DND-41 (cell line): ENCODE results near the gene NEGR1.

Experiments used
- ATAC-seq: fragments of 200-7000 bp; cut with Tn5 transposase; 3 replicates; pipeline ENCODE4 v1.9.1; 2021; ENCODE audit warnings: low read depth; ENCODE audit not compliant: insufficient read depth
- DNase-seq: peaks from one replicate; pipeline ENCODE4 v3.0.0-alpha.2; 2020
- H2AFZ ChIP-seq: 2 replicates; pipeline ENCODE4 v1.6.0; 2012; ENCODE audit warnings: low read depth, low read length
- H3K27ac ChIP-seq: 2 replicates; pipeline ENCODE4 v1.5.1; 2012; ENCODE audit warnings: low read length, inconsistent platforms
- H3K27me3 ChIP-seq: fragments of 200-600 bp; sonication (generic); 2 replicates; pipeline ENCODE4 v1.6.0; 2012; ENCODE audit warnings: low read length, mild to moderate bottlenecking, inconsistent platforms; ENCODE audit not compliant: insufficient read depth, poor library complexity
- H3K36me3 ChIP-seq: 2 replicates; pipeline ENCODE4 v1.5.1; 2012; ENCODE audit warnings: low read length, inconsistent platforms; ENCODE audit not compliant: insufficient read depth
- H3K4me1 ChIP-seq: 2 replicates; pipeline ENCODE4 v1.5.1; 2012; ENCODE audit warnings: mild to moderate bottlenecking, low read length; ENCODE audit not compliant: insufficient read depth
- H3K4me2 ChIP-seq: 2 replicates; pipeline ENCODE4 v1.6.0; 2012; ENCODE audit warnings: mild to moderate bottlenecking, moderate library complexity, low read length, inconsistent platforms; ENCODE audit not compliant: insufficient read depth
- H3K4me3 ChIP-seq, 2 experiments: fragments of 200-600 bp in 1 of 2; shearing (Covaris generic) in 1 of 2; 2 replicates each; pipeline ENCODE4 v1.5.1; 2012 to 2016; ENCODE audit warnings: inconsistent platforms in 2 of 2, low read length in 2 of 2, mild to moderate bottlenecking in 2 of 2, low read depth in 1 of 2, moderate library complexity in 1 of 2
- H3K79me2 ChIP-seq: 2 replicates; pipeline ENCODE4 v1.6.0; 2012; ENCODE audit warnings: low read length, inconsistent platforms; ENCODE audit not compliant: insufficient read depth
- H3K9ac ChIP-seq: 2 replicates; pipeline ENCODE4 v1.6.0; 2012; ENCODE audit warnings: low read depth, mild to moderate bottlenecking, inconsistent platforms, low read length, moderate library complexity
- H3K9me3 ChIP-seq: 2 replicates; pipeline ENCODE4 v1.5.1; 2012; ENCODE audit warnings: low read length, moderate library complexity, mild to moderate bottlenecking, inconsistent platforms; ENCODE audit not compliant: insufficient read depth, severe bottlenecking
- H4K20me1 ChIP-seq: 2 replicates; pipeline ENCODE4 v1.6.0; 2012; ENCODE audit warnings: low read length; ENCODE audit not compliant: insufficient read depth
- CTCF ChIP-seq: IDR thresholded peaks from 2 replicates; pipeline ENCODE4 v1.5.1; 2012; ENCODE audit warnings: borderline replicate concordance, low read length, moderate library complexity, mild to moderate bottlenecking; ENCODE audit not compliant: poor library complexity, severe bottlenecking; ENCODE audit errors: extremely low read depth
- EZH2 ChIP-seq: IDR thresholded peaks from 3 replicates; pipeline ENCODE4 v1.6.1; 2012; ENCODE audit warnings: borderline replicate concordance, low read depth, mild to moderate bottlenecking, moderate library complexity, low read length, inconsistent platforms; ENCODE audit not compliant: severe bottlenecking

The NEGR1 gene

GRCh38 chr1:71510725-71511124 is 771.6 kb downstream of the NEGR1 start:
- no peak overlapping the region for H3K27ac ChIP-seq
- ATAC-seq: no peak
- TF ChIP-seq CTCF (no peak), EZH2 (no peak)
- no peaks in the 10 kb centered on the region for H3K9me3 ChIP-seq
- no peaks in the 10 kb centered on the region for H3K4me1 ChIP-seq
- no peak overlapping the region for H3K9ac ChIP-seq
- no peak overlapping the region for H3K4me2 ChIP-seq
- no peaks in the 10 kb centered on the region for H3K27me3 ChIP-seq
- H3K79me2 ChIP-seq: no peaks in the 10 kb centered on the region
- no peak overlapping the region for H3K4me3 ChIP-seq
- H3K36me3 ChIP-seq: no peaks in the 10 kb centered on the region
- H4K20me1 ChIP-seq: no peaks in the 10 kb centered on the region
- no peak overlapping the region for H2AFZ ChIP-seq
- no peak for DNase-seq

GRCh38 chr1:71509051-71509595 is 773.2 kb downstream of the NEGR1 start:
- Histone ChIP-seq H2AFZ (no peak overlapping the region), H3K4me2 (no peak overlapping the region), H3K79me2 (no peaks in the 10 kb centered on the region), H3K4me1 (no peaks in the 10 kb centered on the region), H3K36me3 (no peaks in the 10 kb centered on the region), H3K9me3 (no peaks in the 10 kb centered on the region), H3K4me3 (no peak overlapping the region), H3K27me3 (no peaks in the 10 kb centered on the region), H3K27ac (no peak overlapping the region), H4K20me1 (no peaks in the 10 kb centered on the region), H3K9ac (no peak overlapping the region)
- TF ChIP-seq CTCF: no peak
- TF ChIP-seq EZH2: no peak
- no peak for ATAC-seq
- no peak for DNase-seq

- Histone ChIP-seq H3K4me2 (no peak overlapping the region), H3K4me3 (no peak overlapping the region), H3K27me3 (no peaks in the 10 kb centered on the region), H3K36me3 (no peaks in the 10 kb centered on the region), H3K9me3 (no peaks in the 10 kb centered on the region), H4K20me1 (no peaks in the 10 kb centered on the region), H2AFZ (no peak overlapping the region), H3K79me2 (no peaks in the 10 kb centered on the region), H3K27ac (no peak overlapping the region), H3K4me1 (no peaks in the 10 kb centered on the region), H3K9ac (no peak overlapping the region)
- DNase-seq (no peak), ATAC-seq (no peak)
- TF ChIP-seq EZH2 (no peak), CTCF (no peak)
Observed at GRCh38 chr1:71502006-71502405, 780.3 kb downstream of the NEGR1 start.

GRCh38 chr1:71498542-71498941 is 783.8 kb downstream of the NEGR1 start:
- Histone ChIP-seq H3K4me1 (no peaks in the 10 kb centered on the region), H3K36me3 (no peaks in the 10 kb centered on the region), H3K9me3 (no peaks in the 10 kb centered on the region), H3K4me2 (no peak overlapping the region), H3K9ac (no peak overlapping the region), H3K4me3 (no peak overlapping the region), H3K27me3 (no peaks in the 10 kb centered on the region), H2AFZ (no peak overlapping the region), H4K20me1 (no peaks in the 10 kb centered on the region), H3K27ac (no peak overlapping the region), H3K79me2 (no peaks in the 10 kb centered on the region)
- no peak for DNase-seq
- no peak for TF ChIP-seq EZH2
- TF ChIP-seq CTCF: no peak
- ATAC-seq: no peak
